HEK293 (cell line): ENCODE results near the gene ZMYND15.

Experiments
- FEZF1 ChIP-seq: fragments of 450-650 bp; formaldehyde crosslinking; IDR thresholded peaks from 2 replicates; pipeline ENCODE4 v1.5.1; 2016; ENCODE audit warnings: missing biosample characterization, missing genetic modification characterization
- GLIS1 ChIP-seq: fragments of 450-650 bp; formaldehyde crosslinking; IDR thresholded peaks from 2 replicates; pipeline ENCODE4 v1.5.1; 2016; ENCODE audit warnings: missing biosample characterization, missing genetic modification characterization
- HOXA7 ChIP-seq: sonication (generic); formaldehyde crosslinking; IDR thresholded peaks from 2 replicates; pipeline ENCODE4 v1.8.1; 2022; ENCODE audit warnings: missing genetic modification reagents, borderline replicate concordance
- IKZF3 ChIP-seq: fragments of 450-650 bp; IDR thresholded peaks from 2 replicates; pipeline ENCODE4 v1.5.0; 2018; ENCODE audit warnings: missing biosample characterization, mild to moderate bottlenecking, missing genetic modification characterization, moderate library complexity
- OVOL3 ChIP-seq: fragments of 450-650 bp; formaldehyde crosslinking; IDR thresholded peaks from 2 replicates; pipeline ENCODE4 v1.5.1; 2016; ENCODE audit warnings: missing biosample characterization, missing genetic modification characterization
- PRDM1 ChIP-seq: fragments of 450-650 bp; formaldehyde crosslinking; IDR thresholded peaks from 2 replicates; pipeline ENCODE4; 2016; ENCODE audit warnings: missing biosample characterization, missing genetic modification characterization
- SETDB1 ChIP-seq: IDR thresholded peaks from one replicate; pipeline ENCODE4 v1.6.1; 2017; ENCODE audit warnings: mild to moderate bottlenecking, low read length, moderate library complexity, mixed read lengths; ENCODE audit not compliant: insufficient read length
- SP3 ChIP-seq: fragments of 450-650 bp; formaldehyde crosslinking; IDR thresholded peaks from 2 replicates; pipeline ENCODE4 v1.5.1; 2016; ENCODE audit warnings: missing biosample characterization, missing genetic modification characterization
- SP7 ChIP-seq: fragments of 450-650 bp; formaldehyde crosslinking; IDR thresholded peaks from 2 replicates; pipeline ENCODE4 v1.5.1; 2016; ENCODE audit warnings: missing biosample characterization, missing genetic modification characterization
- YY1 ChIP-seq: fragments of 450-650 bp; formaldehyde crosslinking; IDR thresholded peaks from 2 replicates; pipeline ENCODE4 v1.5.1; 2018; ENCODE audit warnings: missing biosample characterization, missing genetic modification characterization
- ZBTB21 ChIP-seq: fragments of 450-650 bp; formaldehyde crosslinking; IDR thresholded peaks from 2 replicates; pipeline ENCODE4 v1.5.1; 2017; ENCODE audit warnings: missing biosample characterization, missing genetic modification characterization
- ZFHX2 ChIP-seq: fragments of 450-650 bp; formaldehyde crosslinking; conservative IDR thresholded peaks from 2 replicates; pipeline ENCODE4 v1.5.1; 2016; ENCODE audit warnings: missing biosample characterization, missing genetic modification characterization
- ZFP3 ChIP-seq: fragments of 450-650 bp; formaldehyde crosslinking; IDR thresholded peaks from 2 replicates; pipeline ENCODE4 v1.5.1; 2016; ENCODE audit warnings: low read depth, missing biosample characterization, missing genetic modification characterization
- ZFP37 ChIP-seq: fragments of 450-650 bp; formaldehyde crosslinking; IDR thresholded peaks from 2 replicates; pipeline ENCODE4 v1.5.1; 2016; ENCODE audit warnings: missing biosample characterization, missing genetic modification characterization
- ZNF157 ChIP-seq: fragments of 450-650 bp; formaldehyde crosslinking; IDR thresholded peaks from 2 replicates; pipeline ENCODE4 v1.5.1; 2016; ENCODE audit warnings: missing biosample characterization, missing genetic modification characterization
- ZNF169 ChIP-seq: fragments of 450-650 bp; formaldehyde crosslinking; IDR thresholded peaks from 2 replicates; pipeline ENCODE4 v1.5.1; 2016; ENCODE audit warnings: missing biosample characterization, missing genetic modification characterization
- ZNF433 ChIP-seq: fragments of 450-650 bp; formaldehyde crosslinking; IDR thresholded peaks from 2 replicates; pipeline ENCODE4 v1.5.1; 2016; ENCODE audit warnings: missing biosample characterization, missing genetic modification characterization, low read depth
- ZNF449 ChIP-seq: fragments of 450-650 bp; formaldehyde crosslinking; IDR thresholded peaks from 2 replicates; pipeline ENCODE4 v1.5.1; 2017; ENCODE audit warnings: missing biosample characterization, mild to moderate bottlenecking, missing genetic modification characterization, moderate library complexity
- ZNF529 ChIP-seq: fragments of 450-650 bp; formaldehyde crosslinking; IDR thresholded peaks from 2 replicates; pipeline ENCODE4 v1.5.1; 2017; ENCODE audit warnings: missing genetic modification characterization, missing biosample characterization; ENCODE audit not compliant: insufficient replicate concordance
- ZNF639 ChIP-seq: fragments of 450-650 bp; formaldehyde crosslinking; IDR thresholded peaks from 2 replicates; pipeline ENCODE4 v1.5.1; 2016; ENCODE audit warnings: missing biosample characterization, missing genetic modification characterization
- ZNF664 ChIP-seq: fragments of 450-650 bp; formaldehyde crosslinking; IDR thresholded peaks from 2 replicates; pipeline ENCODE4 v1.5.1; 2016; ENCODE audit warnings: missing biosample characterization, missing genetic modification characterization
- ZNF776 ChIP-seq: fragments of 450-650 bp; formaldehyde crosslinking; IDR thresholded peaks from 2 replicates; pipeline ENCODE4 v1.5.0; 2017; ENCODE audit warnings: missing biosample characterization, missing genetic modification characterization, borderline replicate concordance
- TF ChIP-seq, protein P1 (sequence below): fragments of 450-650 bp; formaldehyde crosslinking; optimal IDR thresholded peaks from 2 replicates; pipeline ENCODE3; 2016; ENCODE audit warnings: missing biosample characterization, mild to moderate bottlenecking, missing genetic modification characterization
- TF ChIP-seq, protein P2 (sequence below): fragments of 450-650 bp; formaldehyde crosslinking; IDR thresholded peaks from 2 replicates; pipeline ENCODE4 v1.5.1; 2016; ENCODE audit warnings: missing biosample characterization, missing genetic modification characterization

The ZMYND15 gene

GRCh38 chr17:4721203-4722135, 18.2 kb upstream of the ZMYND15 start (continued):
- TF ChIP-seq ZNF449: peak; percentile 11; the same call in 1 of the 2 replicates
- TF ChIP-seq FEZF1 (tag by site-specific recombination): peak; percentile 90
- TF ChIP-seq GLIS1 (tag by site-specific recombination): peak; percentile 42; the same call in 1 of the 2 replicates
- TF ChIP-seq SP3 (tag by site-specific recombination): 0 out of 2 replicates have a peak, but pooled peaks have one; percentile 22
- peak; percentile 93 for TF ChIP-seq PRDM1 (tag by site-specific recombination)
- TF ChIP-seq IKZF3 (tag by site-specific recombination): peak; percentile 30; the same call in 1 of the 2 replicates
- no peak for TF ChIP-seq ZNF157 (tag by site-specific recombination)
- TF ChIP-seq ZNF664 (tag by site-specific recombination): peak; percentile 66; the same call in 1 of the 2 replicates
- no peak for TF ChIP-seq ZNF529 (tag by site-specific recombination)
- no peak for TF ChIP-seq ZFP3
- peak; percentile 38 for TF ChIP-seq ZFHX2 (tag by site-specific recombination)
- peak; percentile 30; the same call in 1 of the 2 replicates for TF ChIP-seq ZFP37 (tag by site-specific recombination)
- TF ChIP-seq ZNF169: no peak
- TF ChIP-seq, protein P1, sequence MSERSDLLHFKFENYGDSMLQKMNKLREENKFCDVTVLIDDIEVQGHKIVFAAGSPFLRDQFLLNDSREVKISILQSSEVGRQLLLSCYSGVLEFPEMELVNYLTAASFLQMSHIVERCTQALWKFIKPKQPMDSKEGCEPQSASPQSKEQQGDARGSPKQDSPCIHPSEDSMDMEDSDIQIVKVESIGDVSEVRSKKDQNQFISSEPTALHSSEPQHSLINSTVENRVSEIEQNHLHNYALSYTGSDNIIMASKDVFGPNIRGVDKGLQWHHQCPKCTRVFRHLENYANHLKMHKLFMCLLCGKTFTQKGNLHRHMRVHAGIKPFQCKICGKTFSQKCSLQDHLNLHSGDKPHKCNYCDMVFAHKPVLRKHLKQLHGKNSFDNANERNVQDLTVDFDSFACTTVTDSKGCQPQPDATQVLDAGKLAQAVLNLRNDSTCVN: peak; percentile 30
- TF ChIP-seq ZNF639 (tag by site-specific recombination): peak; percentile 74; the same call in 1 of the 2 replicates
- TF ChIP-seq SP7 (tag by site-specific recombination): peak; percentile 89
- TF ChIP-seq SETDB1: no peak
- no peak for TF ChIP-seq ZNF776 (tag by site-specific recombination)
- TF ChIP-seq YY1 (tag by site-specific recombination): 0 out of 2 replicates have a peak, but pooled peaks have one; percentile 21
- TF ChIP-seq OVOL3 (tag by site-specific recombination): no peak
- TF ChIP-seq HOXA7: no peak
- TF ChIP-seq ZBTB21 (tag by site-specific recombination): 0 out of 2 replicates have a peak, but pooled peaks have one; percentile 3
- TF ChIP-seq, protein P2, sequence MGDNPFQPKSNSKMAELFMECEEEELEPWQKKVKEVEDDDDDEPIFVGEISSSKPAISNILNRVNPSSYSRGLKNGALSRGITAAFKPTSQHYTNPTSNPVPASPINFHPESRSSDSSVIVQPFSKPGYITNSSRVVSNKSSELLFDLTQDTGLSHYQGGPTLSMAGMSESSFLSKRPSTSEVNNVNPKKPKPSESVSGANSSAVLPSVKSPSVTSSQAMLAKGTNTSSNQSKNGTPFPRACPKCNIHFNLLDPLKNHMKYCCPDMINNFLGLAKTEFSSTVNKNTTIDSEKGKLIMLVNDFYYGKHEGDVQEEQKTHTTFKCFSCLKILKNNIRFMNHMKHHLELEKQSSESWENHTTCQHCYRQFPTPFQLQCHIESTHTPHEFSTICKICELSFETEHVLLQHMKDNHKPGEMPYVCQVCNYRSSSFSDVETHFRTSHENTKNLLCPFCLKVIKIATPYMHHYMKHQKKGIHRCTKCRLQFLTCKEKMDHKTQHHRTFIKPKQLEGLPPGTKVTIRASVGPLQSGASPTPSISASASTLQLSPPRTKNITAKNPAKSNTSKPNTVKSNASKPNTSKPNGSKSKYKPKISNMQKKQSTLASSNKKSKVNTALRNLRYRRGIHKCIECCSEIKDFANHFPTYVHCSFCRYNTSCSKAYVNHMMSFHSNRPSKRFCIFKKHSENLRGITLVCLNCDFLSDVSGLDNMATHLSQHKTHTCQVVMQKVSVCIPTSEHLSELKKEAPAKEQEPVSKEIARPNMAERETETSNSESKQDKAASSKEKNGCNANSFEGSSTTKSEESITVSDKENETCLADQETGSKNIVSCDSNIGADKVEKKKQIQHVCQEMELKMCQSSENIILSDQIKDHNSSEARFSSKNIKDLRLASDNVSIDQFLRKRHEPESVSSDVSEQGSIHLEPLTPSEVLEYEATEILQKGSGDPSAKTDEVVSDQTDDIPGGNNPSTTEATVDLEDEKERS (tag by site-specific recombination): 0 out of 2 replicates have a peak, but pooled peaks have one; percentile 19
- no peak for TF ChIP-seq ZNF433 (tag by site-specific recombination)
